SK-N-SH (cell line): Measurements from ENCODE around the gene TGFB2.

Source experiments
- JUND ChIP-seq: IDR thresholded peaks from 2 replicates; pipeline ENCODE4 v1.4.0; 2012
- MXI1 ChIP-seq: IDR thresholded peaks from 2 replicates; pipeline ENCODE4 v1.6.1; 2012; ENCODE audit warnings: mild to moderate bottlenecking, low read depth, low read length, improper control_type of control experiment
- POLR2AphosphoS5 ChIP-seq: IDR thresholded peaks from 2 replicates; pipeline ENCODE4 v1.6.1; 2012; ENCODE audit warnings: low read depth, low read length
- RAD21 ChIP-seq: IDR thresholded peaks from 2 replicates; pipeline ENCODE4 v1.6.1; 2012; ENCODE audit warnings: mild to moderate bottlenecking, low read length
- RFX5 ChIP-seq: IDR thresholded peaks from 2 replicates; pipeline ENCODE4 v1.6.1; 2012; ENCODE audit warnings: mild to moderate bottlenecking, improper control_type of control experiment, low read length
- SIN3A ChIP-seq: IDR thresholded peaks from 2 replicates; pipeline ENCODE4 v1.6.1; 2012; ENCODE audit warnings: low read depth, mild to moderate bottlenecking, low read length, moderate library complexity, borderline replicate concordance
- TAF1 ChIP-seq: IDR thresholded peaks from 2 replicates; pipeline ENCODE4 v1.6.1; 2012; ENCODE audit warnings: low read depth, mild to moderate bottlenecking, low read length, moderate library complexity, borderline replicate concordance
- TCF12 ChIP-seq: IDR thresholded peaks from 2 replicates; pipeline ENCODE4 v1.4.0; 2012
- YY1 ChIP-seq: IDR thresholded peaks from 2 replicates; pipeline ENCODE4 v1.4.0; 2012; ENCODE audit warnings: low read depth, mild to moderate bottlenecking
- TF ChIP-seq, protein P1 (sequence below): fragments of 200-600 bp; sonication (generic); IDR thresholded peaks from 2 replicates; pipeline ENCODE4 v1.6.1; 2017; ENCODE audit warnings: antibody characterized with exemption, mild to moderate bottlenecking, moderate library complexity
- TF ChIP-seq, protein P2 (sequence below): IDR thresholded peaks from 2 replicates; pipeline ENCODE4 v1.4.0; 2012; ENCODE audit warnings: low read depth, borderline replicate concordance

DNA sequence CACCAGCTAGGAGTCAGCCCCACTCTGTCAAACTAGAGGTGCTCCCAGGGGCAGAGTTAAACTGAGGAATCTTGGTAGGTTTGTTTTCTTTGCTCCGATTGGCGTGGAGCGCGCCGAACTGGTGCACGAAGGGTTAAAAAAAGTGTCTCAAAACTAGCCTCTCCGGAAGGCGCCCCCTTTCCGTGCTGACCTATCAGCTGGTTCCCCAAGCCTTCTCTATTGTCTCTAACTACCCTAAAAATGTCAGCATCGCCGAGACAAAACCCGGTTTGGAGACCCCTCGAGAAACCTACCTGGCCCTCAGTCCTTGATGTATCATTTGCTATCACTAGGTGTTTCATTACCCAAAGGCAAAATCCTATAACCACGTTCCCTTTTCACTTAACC lies 2.2 kb downstream of the TGFB2 start:
- TF ChIP-seq RAD21 (no peak), TCF12 (no peak), POLR2AphosphoS5 (no peak), MXI1 (no peak), YY1 (no peak), JUND (no peak), RFX5 (no peak), SIN3A (no peak), TAF1 (no peak)
- TF ChIP-seq, protein P1, sequence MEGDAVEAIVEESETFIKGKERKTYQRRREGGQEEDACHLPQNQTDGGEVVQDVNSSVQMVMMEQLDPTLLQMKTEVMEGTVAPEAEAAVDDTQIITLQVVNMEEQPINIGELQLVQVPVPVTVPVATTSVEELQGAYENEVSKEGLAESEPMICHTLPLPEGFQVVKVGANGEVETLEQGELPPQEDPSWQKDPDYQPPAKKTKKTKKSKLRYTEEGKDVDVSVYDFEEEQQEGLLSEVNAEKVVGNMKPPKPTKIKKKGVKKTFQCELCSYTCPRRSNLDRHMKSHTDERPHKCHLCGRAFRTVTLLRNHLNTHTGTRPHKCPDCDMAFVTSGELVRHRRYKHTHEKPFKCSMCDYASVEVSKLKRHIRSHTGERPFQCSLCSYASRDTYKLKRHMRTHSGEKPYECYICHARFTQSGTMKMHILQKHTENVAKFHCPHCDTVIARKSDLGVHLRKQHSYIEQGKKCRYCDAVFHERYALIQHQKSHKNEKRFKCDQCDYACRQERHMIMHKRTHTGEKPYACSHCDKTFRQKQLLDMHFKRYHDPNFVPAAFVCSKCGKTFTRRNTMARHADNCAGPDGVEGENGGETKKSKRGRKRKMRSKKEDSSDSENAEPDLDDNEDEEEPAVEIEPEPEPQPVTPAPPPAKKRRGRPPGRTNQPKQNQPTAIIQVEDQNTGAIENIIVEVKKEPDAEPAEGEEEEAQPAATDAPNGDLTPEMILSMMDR, result no peak
- TF ChIP-seq, protein P2, sequence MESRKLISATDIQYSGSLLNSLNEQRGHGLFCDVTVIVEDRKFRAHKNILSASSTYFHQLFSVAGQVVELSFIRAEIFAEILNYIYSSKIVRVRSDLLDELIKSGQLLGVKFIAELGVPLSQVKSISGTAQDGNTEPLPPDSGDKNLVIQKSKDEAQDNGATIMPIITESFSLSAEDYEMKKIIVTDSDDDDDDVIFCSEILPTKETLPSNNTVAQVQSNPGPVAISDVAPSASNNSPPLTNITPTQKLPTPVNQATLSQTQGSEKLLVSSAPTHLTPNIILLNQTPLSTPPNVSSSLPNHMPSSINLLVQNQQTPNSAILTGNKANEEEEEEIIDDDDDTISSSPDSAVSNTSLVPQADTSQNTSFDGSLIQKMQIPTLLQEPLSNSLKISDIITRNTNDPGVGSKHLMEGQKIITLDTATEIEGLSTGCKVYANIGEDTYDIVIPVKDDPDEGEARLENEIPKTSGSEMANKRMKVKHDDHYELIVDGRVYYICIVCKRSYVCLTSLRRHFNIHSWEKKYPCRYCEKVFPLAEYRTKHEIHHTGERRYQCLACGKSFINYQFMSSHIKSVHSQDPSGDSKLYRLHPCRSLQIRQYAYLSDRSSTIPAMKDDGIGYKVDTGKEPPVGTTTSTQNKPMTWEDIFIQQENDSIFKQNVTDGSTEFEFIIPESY, result no peak
